GM18519 (cell line): ENCODE measurements around the gene LRRC17.
"Not testable (repeated sequence)": the region's sequence is repeated elsewhere in the genome, so short reads cannot be mapped to it uniquely, and the experiment has no call there.

Experiments used
- ATAC-seq: cut with Tn5 transposase; IDR thresholded peaks from one replicate; pipeline ENCODE4 v1.9.1; 2021; ENCODE audit warnings: mild to moderate bottlenecking, moderate library complexity; ENCODE audit not compliant: unreplicated experiment, low FRiP score

The LRRC17 gene

DNA sequence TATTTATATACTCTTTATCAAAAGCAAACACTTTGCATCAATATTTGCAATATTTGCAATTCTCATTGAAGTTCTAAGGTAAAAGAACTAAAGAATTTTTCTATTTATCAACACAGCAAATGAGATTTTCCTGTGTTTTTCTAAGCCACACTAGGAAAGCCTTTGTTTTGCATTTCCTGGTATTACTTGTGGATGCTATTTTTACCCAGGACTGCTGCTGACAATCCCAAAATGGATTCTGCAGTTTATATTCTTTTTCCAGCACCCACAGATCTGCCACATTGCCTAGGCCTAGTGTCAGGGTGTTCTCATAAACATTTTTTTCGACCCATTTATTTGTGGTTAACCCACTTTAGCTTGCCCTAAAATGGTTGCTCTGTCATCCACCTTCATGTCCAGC, 25.9 kb downstream of the LRRC17 start:
- ATAC-seq, result no peak

- no peak for ATAC-seq
Measured at GRCh38 chr7:102942181-102942866, 29.5 kb downstream of the LRRC17 start.

DNA sequence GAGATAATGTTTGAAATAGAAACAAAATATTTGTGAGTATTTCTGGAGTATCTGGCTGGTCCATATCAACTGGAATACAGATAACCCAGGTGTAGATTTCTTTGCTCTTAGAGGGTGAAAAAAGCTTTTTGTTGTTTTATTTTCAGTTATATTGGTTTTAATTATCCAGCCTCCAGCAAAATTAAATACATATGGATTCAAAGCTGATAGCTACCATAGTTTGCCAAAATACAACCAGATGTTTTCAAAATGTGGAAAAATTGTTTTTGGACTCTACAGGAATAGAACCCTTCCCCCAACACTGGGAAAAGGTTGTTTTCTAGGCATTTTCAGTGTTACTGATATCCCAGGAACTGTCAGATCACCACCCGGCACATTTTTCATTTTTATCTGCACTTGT, 30.1 kb downstream of the LRRC17 start:
- no peak for ATAC-seq

DNA sequence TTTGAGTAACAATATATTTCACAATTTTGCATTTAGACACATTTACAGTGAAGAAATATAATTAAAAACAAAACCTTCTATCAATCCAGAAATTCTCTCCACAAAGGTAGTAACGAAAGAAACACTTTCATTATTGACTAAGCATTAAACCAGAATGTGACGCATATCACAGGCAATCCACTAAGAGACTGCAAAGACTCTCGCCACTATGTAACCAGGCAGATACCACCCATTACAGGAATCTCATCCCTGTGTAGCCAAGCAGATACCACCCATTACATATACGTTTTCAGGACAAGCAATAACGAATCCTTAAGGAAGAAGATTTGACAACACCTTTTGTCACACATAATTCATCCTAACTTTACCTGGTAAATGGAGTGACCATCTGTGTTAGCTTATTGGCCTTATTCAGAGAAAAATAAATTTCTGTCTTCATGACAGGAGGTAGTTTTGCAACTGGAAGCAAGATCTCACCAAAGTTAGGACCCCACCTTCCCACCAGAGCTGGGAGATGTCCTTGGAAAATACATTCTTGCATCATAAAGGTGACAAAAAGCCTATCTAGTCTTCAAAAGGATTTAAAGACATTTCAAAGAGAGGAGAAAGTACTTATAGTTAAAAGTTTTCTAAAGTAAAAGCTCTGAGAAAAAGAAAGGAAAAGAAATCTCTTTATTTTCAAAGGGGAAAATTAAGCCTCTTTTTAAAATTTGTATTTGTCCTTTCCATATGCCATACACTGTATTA, 30.8 kb downstream of the LRRC17 start:
- no peak for ATAC-seq

DNA sequence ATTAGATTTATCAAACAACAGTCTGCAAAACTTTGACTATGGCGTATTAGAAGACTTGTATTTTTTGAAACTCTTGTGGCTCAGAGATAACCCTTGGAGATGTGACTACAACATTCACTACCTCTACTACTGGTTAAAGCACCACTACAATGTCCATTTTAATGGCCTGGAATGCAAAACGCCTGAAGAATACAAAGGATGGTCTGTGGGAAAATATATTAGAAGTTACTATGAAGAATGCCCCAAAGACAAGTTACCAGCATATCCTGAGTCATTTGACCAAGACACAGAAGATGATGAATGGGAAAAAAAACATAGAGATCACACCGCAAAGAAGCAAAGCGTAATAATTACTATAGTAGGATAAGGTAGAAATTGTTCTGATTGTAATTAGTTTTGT, 31.4 kb downstream of the LRRC17 start:
- ATAC-seq, result no peak

GRCh38 chr7:102951839-102952238, 39.0 kb downstream of the LRRC17 start:
- ATAC-seq, result no peak

GRCh38 chr7:102953406-102953805, 40.6 kb downstream of the LRRC17 start:
- no peak for ATAC-seq

- ATAC-seq, result not testable (repeated sequence)
Measured at GRCh38 chr7:102954359-102954758, 41.6 kb downstream of the LRRC17 start.

DNA sequence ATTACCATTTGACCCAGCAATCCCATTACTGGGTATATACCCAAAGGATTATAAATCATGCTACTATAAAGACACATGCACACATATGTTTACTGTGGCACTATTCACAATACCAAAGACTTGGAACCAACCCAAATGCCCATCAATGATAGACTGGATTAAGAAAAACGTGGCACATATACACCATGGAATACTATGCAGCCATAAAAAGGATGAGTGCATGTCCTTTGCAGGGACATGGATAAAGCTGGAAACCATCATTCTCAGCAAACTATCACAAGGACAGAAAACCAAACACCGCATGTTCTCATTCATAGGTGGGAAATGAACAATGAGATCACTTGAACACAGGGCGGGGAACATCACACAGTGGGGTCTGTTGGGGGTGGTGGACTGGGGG, 45.2 kb downstream of the LRRC17 start:
- ATAC-seq, result not testable (repeated sequence)

DNA sequence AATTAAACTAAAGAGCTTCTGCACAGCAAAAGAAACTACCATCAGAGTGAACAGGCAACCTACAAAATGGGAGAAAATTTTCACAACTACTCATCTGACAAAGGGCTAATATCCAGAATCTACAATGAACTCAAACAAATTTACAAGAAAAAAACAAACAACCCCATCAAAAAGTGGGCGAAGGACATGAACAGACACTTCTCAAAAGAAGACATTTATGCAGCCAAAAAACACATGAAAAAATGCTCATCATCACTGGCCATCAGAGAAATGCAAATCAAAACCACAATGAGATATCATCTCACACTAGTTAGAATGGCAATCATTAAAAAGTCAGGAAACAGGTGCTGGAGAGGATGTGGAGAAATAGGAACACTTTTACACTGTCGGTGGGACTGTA, 49.2 kb downstream of the LRRC17 start:
- not testable (repeated sequence) for ATAC-seq

GRCh38 chr7:102966465-102966864, 53.7 kb downstream of the LRRC17 start:
- no peak for ATAC-seq

DNA sequence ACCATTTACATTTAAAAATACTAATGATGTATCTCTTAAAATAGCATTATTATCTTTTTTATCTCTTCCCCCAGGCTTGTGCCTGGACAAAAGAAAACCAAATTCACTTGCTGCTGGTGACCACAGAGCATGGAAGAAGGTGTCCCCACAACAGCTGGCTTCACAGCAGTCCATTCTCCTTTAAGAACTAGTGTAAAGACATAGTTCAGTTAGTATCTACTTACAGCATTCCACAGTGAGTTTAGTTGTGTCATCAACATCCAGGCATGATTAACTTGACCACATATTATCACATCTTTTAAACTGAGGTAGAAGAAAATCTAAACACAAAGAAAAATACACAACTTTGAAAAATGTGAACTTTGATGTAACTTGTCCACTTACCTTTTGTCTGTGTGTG, 55.0 kb downstream of the LRRC17 start:
- ATAC-seq, result no peak

DNA sequence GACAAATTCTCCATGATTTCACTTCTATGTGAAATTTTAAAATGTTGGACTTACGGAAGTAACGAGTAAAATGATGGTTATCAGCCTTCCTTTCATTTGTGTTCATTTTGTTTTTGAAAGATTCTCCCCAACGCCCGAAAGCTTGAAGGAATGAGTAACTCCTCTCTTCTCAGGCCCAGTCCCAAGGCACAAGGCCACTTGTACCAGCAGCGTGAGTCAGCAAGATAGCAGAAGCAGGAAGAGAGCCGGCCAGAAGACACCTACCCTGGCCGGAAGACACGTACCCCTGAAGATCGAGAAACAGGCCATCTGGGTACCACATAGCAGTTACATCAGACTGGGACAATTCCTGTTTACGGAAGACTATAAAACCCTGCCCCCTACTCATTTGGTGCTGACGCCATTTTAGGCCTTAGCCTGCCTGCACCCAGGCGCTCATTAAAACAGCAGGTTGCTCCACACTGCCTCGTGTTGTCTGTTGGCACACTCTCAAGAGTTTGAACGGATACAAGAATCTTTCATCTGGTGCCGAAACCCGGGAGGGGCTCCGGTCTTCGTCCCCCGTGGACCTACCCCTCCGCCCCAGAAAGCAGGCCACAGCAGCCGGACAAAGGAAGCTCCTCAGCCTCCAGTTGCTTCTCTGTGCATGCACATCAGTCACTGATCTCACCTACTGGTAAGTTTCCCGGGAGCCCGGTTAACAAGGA, 60.4 kb downstream of the LRRC17 start:
- no peak for ATAC-seq

GRCh38 chr7:102974366-102975236, 61.8 kb downstream of the LRRC17 start:
- no peak for ATAC-seq

- ATAC-seq, result no peak
Measured at GRCh38 chr7:102975854-102976253, 63.1 kb downstream of the LRRC17 start.

DNA sequence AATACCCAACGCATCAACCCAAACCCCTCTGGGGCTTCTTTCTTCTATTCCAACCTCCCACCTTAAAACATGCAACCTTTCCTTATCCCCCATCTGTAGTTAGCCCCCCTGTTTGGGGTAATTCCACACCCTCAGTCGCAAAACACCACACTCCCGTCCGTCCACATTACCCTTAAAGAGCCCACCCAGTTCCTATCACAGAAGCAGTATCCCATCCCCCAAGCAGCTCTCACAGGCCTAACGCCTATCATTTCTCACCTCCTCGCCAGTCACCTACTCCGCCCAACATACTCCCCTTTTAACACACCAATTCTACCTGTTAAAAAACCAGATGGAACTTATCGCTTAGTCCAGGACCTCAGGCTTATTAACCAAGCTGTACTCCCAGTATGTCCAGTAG, 63.7 kb downstream of the LRRC17 start:
- no peak for ATAC-seq

DNA sequence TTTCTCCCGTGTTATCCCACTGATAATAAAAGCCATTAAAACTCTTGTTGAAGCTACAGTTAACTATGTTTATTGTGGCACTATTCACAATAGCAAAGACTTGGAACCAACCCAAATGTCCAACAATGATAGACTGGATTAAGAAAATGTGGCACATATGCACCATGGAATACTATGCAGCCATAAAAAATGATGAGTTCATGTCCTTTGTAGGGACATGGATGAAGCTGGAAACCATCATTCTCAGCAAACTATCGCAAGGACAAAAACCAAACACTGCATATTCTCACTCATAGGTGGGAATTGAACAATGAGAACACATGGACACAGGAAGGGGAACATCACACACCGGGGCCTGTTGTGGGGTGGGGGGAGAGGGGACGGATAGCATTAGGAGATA, 64.8 kb downstream of the LRRC17 start:
- ATAC-seq, result not testable (repeated sequence)

DNA sequence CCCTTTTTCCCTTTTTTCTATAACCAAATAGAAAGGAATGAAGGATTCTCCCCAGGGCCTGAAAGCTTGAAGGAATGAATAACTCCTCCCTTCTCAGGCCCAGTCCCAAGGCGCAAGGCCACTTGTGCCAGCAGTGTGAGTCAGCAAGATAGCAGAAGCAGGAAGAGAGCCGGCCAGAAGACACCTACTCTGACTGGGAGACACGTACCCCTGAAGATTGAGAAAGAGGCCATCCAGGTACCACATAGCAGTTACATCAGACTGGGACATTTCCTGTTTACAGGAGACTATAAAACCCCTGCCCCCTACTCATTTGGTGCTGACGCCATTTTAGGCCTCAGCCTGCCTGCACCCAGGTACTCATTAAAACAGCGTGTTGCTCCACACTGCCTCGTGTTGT, 65.5 kb downstream of the LRRC17 start:
- ATAC-seq, result no peak

GRCh38 chr7:102979670-102980069, 66.9 kb downstream of the LRRC17 start:
- ATAC-seq, result no peak

GRCh38 chr7:102981451-102981850, 68.7 kb downstream of the LRRC17 start:
- ATAC-seq, result no peak

DNA sequence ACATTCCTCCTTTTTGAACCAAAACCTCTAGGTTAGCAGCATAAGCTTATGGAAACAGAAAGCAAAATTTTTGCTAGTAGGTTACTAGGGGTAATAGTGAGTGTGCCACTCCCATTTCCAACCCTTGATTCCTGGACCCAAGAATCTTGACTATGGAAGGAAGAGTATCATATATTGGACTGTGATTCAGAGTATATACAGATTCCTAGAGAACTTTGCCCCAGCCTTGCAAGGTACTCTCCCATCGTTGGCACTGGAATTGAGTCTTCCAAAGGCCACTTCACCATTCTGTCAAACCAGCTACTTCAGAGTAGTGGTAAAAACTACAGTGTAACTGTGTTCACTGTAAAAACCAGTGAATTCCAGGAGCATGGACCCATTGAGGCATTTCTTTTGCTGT, 69.4 kb downstream of the LRRC17 start:
- ATAC-seq, result no peak
